Astrocyte (in vitro differentiated cells and primary cell): ENCODE data around the gene SSU72. TPM values are rescaled to one million over a fixed set of nuclear protein-coding genes. Genes with fewer than 3 reads are reported as not detected.

Experiments used
- DNase-seq: peaks from one replicate; pipeline ENCODE4 v3.0.0-alpha.2; 2010; ENCODE audit warnings: low read depth
- FAIRE-seq: peaks from 2 replicates; lab custom pipeline; 2011; peaks lifted over from hg19 to GRCh38; lab: Jason Lieb, UNC
- H2AFZ ChIP-seq: 2 replicates; pipeline ENCODE4 v1.6.0; 2012; ENCODE audit warnings: low read depth, low read length, inconsistent platforms
- H3K27ac ChIP-seq: 2 replicates; pipeline ENCODE4 v1.5.1; 2011; ENCODE audit warnings: low read depth, low read length, inconsistent platforms
- H3K27me3 ChIP-seq: 2 replicates; pipeline ENCODE4 v1.6.0; 2011; ENCODE audit warnings: low read length, inconsistent platforms; ENCODE audit not compliant: insufficient read depth
- H3K36me3 ChIP-seq: 2 replicates; pipeline ENCODE4 v1.5.1; 2011; ENCODE audit warnings: low read length, inconsistent platforms; ENCODE audit not compliant: insufficient read depth
- H3K4me1 ChIP-seq: 2 replicates; pipeline ENCODE4 v1.5.1; 2011; ENCODE audit warnings: low read length, inconsistent platforms; ENCODE audit not compliant: insufficient read depth
- H3K4me2 ChIP-seq: 2 replicates; pipeline ENCODE4 v1.6.0; 2012; ENCODE audit warnings: low read length, inconsistent platforms
- H3K4me3 ChIP-seq: 2 replicates; pipeline ENCODE4 v1.5.1; 2011; ENCODE audit warnings: low read depth, mild to moderate bottlenecking, low read length, inconsistent platforms; ENCODE audit not compliant: insufficient read depth
- H3K79me2 ChIP-seq: 2 replicates; pipeline ENCODE4 v1.6.0; 2012; ENCODE audit warnings: mild to moderate bottlenecking, low read length, inconsistent platforms; ENCODE audit not compliant: insufficient read depth
- H3K9ac ChIP-seq: 2 replicates; pipeline ENCODE4 v1.6.0; 2012; ENCODE audit warnings: mild to moderate bottlenecking, low read length, inconsistent platforms
- H3K9me3 ChIP-seq: 2 replicates; pipeline ENCODE4 v1.5.1; 2012; ENCODE audit warnings: low read depth, mild to moderate bottlenecking, low read length, inconsistent platforms; ENCODE audit not compliant: insufficient read depth
- H4K20me1 ChIP-seq: 2 replicates; pipeline ENCODE4 v1.6.0; 2012; ENCODE audit warnings: low read length, inconsistent platforms; ENCODE audit not compliant: insufficient read depth
- H3K27ac Mint-ChIP-seq: one replicate; pipeline ENCODE4 v1.8.0; 2021; ENCODE audit warnings: mild to moderate bottlenecking, mixed read lengths; ENCODE audit not compliant: unreplicated experiment
- H3K27me3 Mint-ChIP-seq: one replicate; pipeline ENCODE4 v1.8.0; 2021; ENCODE audit warnings: low read depth, mixed read lengths; ENCODE audit not compliant: unreplicated experiment
- H3K36me3 Mint-ChIP-seq: one replicate; pipeline ENCODE4 v1.8.0; 2021; ENCODE audit warnings: low read depth, mixed read lengths; ENCODE audit not compliant: unreplicated experiment
- H3K4me1 Mint-ChIP-seq: one replicate; pipeline ENCODE4 v1.8.0; 2021; ENCODE audit warnings: low read depth, mixed read lengths; ENCODE audit not compliant: unreplicated experiment
- H3K4me3 Mint-ChIP-seq: one replicate; pipeline ENCODE4 v1.8.0; 2021; ENCODE audit warnings: mild to moderate bottlenecking, moderate library complexity, mixed read lengths; ENCODE audit not compliant: unreplicated experiment
- H3K9me3 Mint-ChIP-seq: one replicate; pipeline ENCODE4 v1.8.0; 2021; ENCODE audit warnings: mild to moderate bottlenecking, mixed read lengths; ENCODE audit not compliant: unreplicated experiment
- CTCF ChIP-seq: IDR thresholded peaks from 2 replicates; pipeline ENCODE4 v1.5.1; 2011; ENCODE audit warnings: low read depth, mild to moderate bottlenecking, inconsistent platforms, low read length, moderate library complexity; ENCODE audit not compliant: insufficient read depth
- EZH2 ChIP-seq: IDR thresholded peaks from 2 replicates; pipeline ENCODE4 v1.6.1; 2012; ENCODE audit warnings: mild to moderate bottlenecking, low read length, inconsistent platforms; ENCODE audit not compliant: insufficient read depth
- total RNA-seq: library from RNA; stranded (reverse); gene quantifications from 2 replicates; pipeline ENCODE4 v1.2.1, GENCODE V29; 2021

The SSU72 gene
- total RNA-seq, 1 donor from 2014 or later: 145 TPM

DNA sequence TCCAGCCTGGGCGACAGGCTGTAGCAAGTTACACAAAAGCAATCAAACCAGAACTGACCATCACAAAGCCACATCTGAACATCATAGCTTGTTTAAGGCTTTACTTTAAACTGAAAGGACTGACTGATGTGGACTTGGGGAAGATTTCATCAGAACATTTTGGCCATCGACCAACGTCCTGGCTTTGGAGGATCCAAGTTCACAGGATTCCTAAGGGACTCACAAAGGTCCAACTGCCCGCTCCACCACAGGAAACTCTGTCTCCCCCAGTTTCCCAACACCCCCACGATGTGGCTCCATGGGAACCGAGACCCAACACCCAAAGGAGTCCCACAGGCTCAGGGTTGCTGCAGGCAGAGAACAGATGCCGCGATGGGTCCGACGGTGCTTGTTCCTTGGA lies 9.3 kb downstream of the SSU72 start:
- H3K79me2 ChIP-seq: peaks cover 97% of the 10 kb centered on the region
- peaks cover 16% of the 10 kb centered on the region for H3K4me1 Mint-ChIP-seq
- no peak overlapping the region for H3K27ac Mint-ChIP-seq
- no peak overlapping the region for H3K4me3 Mint-ChIP-seq
- no peaks in the 10 kb centered on the region for H3K27me3 ChIP-seq
- no peaks in the 10 kb centered on the region for H3K9me3 Mint-ChIP-seq
- TF ChIP-seq EZH2 (no peak), CTCF (no peak)
- no peak for FAIRE-seq
- H2AFZ ChIP-seq: no peak overlapping the region
- no peak overlapping the region for H3K27ac ChIP-seq
- H3K36me3 Mint-ChIP-seq: peaks cover 20% of the 10 kb centered on the region
- H3K4me2 ChIP-seq: no peak overlapping the region
- H3K9ac ChIP-seq: no peak overlapping the region
- DNase-seq: no peak
- no peaks in the 10 kb centered on the region for H3K27me3 Mint-ChIP-seq
- H3K4me1 ChIP-seq: peaks cover 6% of the 10 kb centered on the region
- H3K36me3 ChIP-seq: peaks cover 24% of the 10 kb centered on the region
- H3K9me3 ChIP-seq: no peaks in the 10 kb centered on the region
- peaks cover 96% of the 10 kb centered on the region for H4K20me1 ChIP-seq
- H3K4me3 ChIP-seq: no peak overlapping the region

DNA sequence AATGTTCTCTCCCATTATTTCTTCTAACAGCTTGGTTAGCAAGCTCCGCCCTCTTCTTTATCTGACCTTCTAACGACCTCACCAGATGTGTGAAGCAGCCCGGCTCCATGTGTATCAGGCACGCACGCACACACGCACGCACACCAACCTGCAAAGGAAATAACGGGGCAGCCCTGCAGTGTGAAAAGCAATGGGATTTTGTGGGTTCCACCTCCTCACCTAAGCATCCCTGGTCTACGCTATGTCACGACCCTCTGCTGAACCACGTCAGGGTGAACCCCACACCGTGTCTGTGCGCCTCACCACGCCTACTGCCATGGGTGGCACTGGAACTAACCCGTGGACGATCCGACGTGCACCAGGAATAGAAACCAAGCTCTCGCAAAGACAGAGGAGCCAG lies 10.4 kb downstream of the SSU72 start:
- H3K4me1 Mint-ChIP-seq: peaks cover 10% of the 10 kb centered on the region
- no peak for FAIRE-seq

More for the DNA sequence above, 10.4 kb downstream of the SSU72 start:
- Histone ChIP-seq H3K9me3 (no peaks in the 10 kb centered on the region), H3K27ac (no peak overlapping the region), H3K9ac (no peak overlapping the region), H3K79me2 (peaks cover 93% of the 10 kb centered on the region), H3K4me3 (no peak overlapping the region), H3K27me3 (no peaks in the 10 kb centered on the region), H4K20me1 (peaks cover 95% of the 10 kb centered on the region), H3K4me2 (no peak overlapping the region), H3K36me3 (peaks cover 24% of the 10 kb centered on the region), H2AFZ (no peak overlapping the region), H3K4me1 (peaks cover 6% of the 10 kb centered on the region)
- Mint-ChIP-seq H3K27me3 (no peaks in the 10 kb centered on the region), H3K9me3 (no peaks in the 10 kb centered on the region), H3K36me3 (peaks cover 20% of the 10 kb centered on the region), H3K4me3 (no peak overlapping the region), H3K27ac (no peak overlapping the region)
- TF ChIP-seq CTCF (no peak), EZH2 (no peak)
- no peak for DNase-seq
